ENCODE data around the gene HDAC11.
A peak's percentile ranks its signal among the peaks of the same experiment; 100 is the strongest.
"Not testable (repeated sequence)": the region's sequence is repeated elsewhere in the genome, so short reads cannot be mapped to it uniquely, and the experiment has no call there.

HDAC11 gene

GRCh38 chr3:13479582-13480339 lies at the start of gene HDAC11:
HDAC11 (plus strand) TSS chr3:13480306; CDS start chr3:13480348, 42 bp downstream.
- DNase-seq (ENCODE audit: low read depth, low spot score): peak; percentile 98

GRCh38 chr3:13430411-13430875 lies 49.7 kb upstream of the HDAC11 start:
- not testable (repeated sequence) for DNase-seq (ENCODE audit: low read depth, low spot score)

- no peak for DNase-seq (ENCODE audit: low read depth, low spot score)
These were observed 48.0 kb upstream of the HDAC11 start for GRCh38 chr3:13432093-13432492.

- DNase-seq (ENCODE audit: low read depth, low spot score): peak; percentile 46
These were observed 46.2 kb upstream of the HDAC11 start for GRCh38 chr3:13433912-13434311.

- DNase-seq (ENCODE audit: low read depth, low spot score): not testable (repeated sequence)
These were observed 43.9 kb upstream of the HDAC11 start for GRCh38 chr3:13436213-13436612.

- DNase-seq (ENCODE audit: low read depth, low spot score): no peak
These were observed 39.8 kb upstream of the HDAC11 start for GRCh38 chr3:13440204-13440817.

- DNase-seq (ENCODE audit: low read depth, low spot score): not testable (repeated sequence)
These were observed 37.2 kb upstream of the HDAC11 start for GRCh38 chr3:13442882-13443281.

- DNase-seq (ENCODE audit: low read depth, low spot score): no peak
These were observed 28.8 kb upstream of the HDAC11 start for GRCh38 chr3:13451301-13451673.

GRCh38 chr3:13452490-13453335 lies 27.4 kb upstream of the HDAC11 start:
- peak; percentile 53 for DNase-seq (ENCODE audit: low read depth, low spot score)

- DNase-seq (ENCODE audit: low read depth, low spot score): no peak
These were observed 24.5 kb upstream of the HDAC11 start for GRCh38 chr3:13455644-13456043.

- DNase-seq (ENCODE audit: low read depth, low spot score): no peak
These were observed 22.5 kb upstream of the HDAC11 start for GRCh38 chr3:13457593-13457992.

- no peak for DNase-seq (ENCODE audit: low read depth, low spot score)
These were observed 20.3 kb upstream of the HDAC11 start for GRCh38 chr3:13459605-13460340.

GRCh38 chr3:13460341-13460736 lies 19.8 kb upstream of the HDAC11 start:
- DNase-seq (ENCODE audit: low read depth, low spot score): no peak

- DNase-seq (ENCODE audit: low read depth, low spot score): peak; percentile 95
These were observed 18.7 kb upstream of the HDAC11 start for GRCh38 chr3:13461169-13462124.

GRCh38 chr3:13462125-13462629 lies 17.9 kb upstream of the HDAC11 start:
- no peak for DNase-seq (ENCODE audit: low read depth, low spot score)

GRCh38 chr3:13462822-13463221 lies 17.3 kb upstream of the HDAC11 start:
- DNase-seq (ENCODE audit: low read depth, low spot score): no peak

GRCh38 chr3:13463618-13464400 lies 16.3 kb upstream of the HDAC11 start:
- DNase-seq (ENCODE audit: low read depth, low spot score): no peak

- DNase-seq (ENCODE audit: low read depth, low spot score): no peak
These were observed 14.8 kb upstream of the HDAC11 start for GRCh38 chr3:13465236-13465873.

- DNase-seq (ENCODE audit: low read depth, low spot score): no peak
These were observed 13.3 kb upstream of the HDAC11 start for GRCh38 chr3:13466781-13467180.
